ENCODE measurements around the gene NFYC.
"Not testable (repeated sequence)": the region's sequence is repeated elsewhere in the genome, so short reads cannot be mapped to it uniquely, and the experiment has no call there.

GRCh38 chr1:40727662-40728061 lies 36.2 kb downstream of the NFYC start:
- not testable (repeated sequence) for TF ChIP-seq EZH2 (IDR thresholded peaks at IDR 0.05); POLR2AphosphoS5 (IDR thresholded peaks at IDR 0.05; ENCODE audit: borderline replicate concordance, low read depth, low read length); FOXP2 (optimal IDR thresholded peaks at IDR 0.05; ENCODE audit: control extremely low read depth, extremely low read length, insufficient read depth)
